ENCODE data around the gene PPIG.
"Not testable (repeated sequence)": the region's sequence is repeated elsewhere in the genome, so short reads cannot be mapped to it uniquely, and the experiment has no call there.

GRCh38 chr2:169574539-169574938 lies 9.6 kb upstream of the PPIG start:
- not testable (repeated sequence) for TF ChIP-seq CTCF, POLR2A (IDR thresholded peaks at IDR 0.05)
